ENCODE measurements around the gene XPR1.
"Not testable (repeated sequence)": the region's sequence is repeated elsewhere in the genome, so short reads cannot be mapped to it uniquely, and the experiment has no call there.

XPR1 gene

GRCh38 chr1:180644526-180645192, 12.8 kb downstream of the XPR1 start:
- DNase-seq: no peak

- not testable (repeated sequence) for DNase-seq
Measured at GRCh38 chr1:180645261-180645660, 13.4 kb downstream of the XPR1 start.

GRCh38 chr1:180646093-180646492, 14.3 kb downstream of the XPR1 start:
- no peak for DNase-seq

GRCh38 chr1:180646547-180646946, 14.7 kb downstream of the XPR1 start:
- no peak for DNase-seq

GRCh38 chr1:180652792-180653191, 21.0 kb downstream of the XPR1 start:
- no peak for DNase-seq

- no peak for DNase-seq
Measured at GRCh38 chr1:180662709-180663108, 30.9 kb downstream of the XPR1 start.

- DNase-seq: no peak
Measured at GRCh38 chr1:180670681-180671080, 38.9 kb downstream of the XPR1 start.

- DNase-seq: no peak
Measured at GRCh38 chr1:180672105-180672504, 40.3 kb downstream of the XPR1 start.

- DNase-seq: no peak
Measured at GRCh38 chr1:180672505-180672904, 40.7 kb downstream of the XPR1 start.

- no peak for DNase-seq
Measured at GRCh38 chr1:180674603-180675530, 43.0 kb downstream of the XPR1 start.

- no peak for DNase-seq
Measured at GRCh38 chr1:180675586-180675985, 43.8 kb downstream of the XPR1 start.

GRCh38 chr1:180680558-180681144, 48.8 kb downstream of the XPR1 start:
- no peak for DNase-seq

- not testable (repeated sequence) for DNase-seq
Measured at GRCh38 chr1:180683117-180683516, 51.3 kb downstream of the XPR1 start.

- no peak for DNase-seq
Measured at GRCh38 chr1:180691322-180691913, 59.6 kb downstream of the XPR1 start.

- no peak for DNase-seq
Measured at GRCh38 chr1:180693564-180694244, 61.9 kb downstream of the XPR1 start.

- no peak for DNase-seq
Measured at GRCh38 chr1:180695282-180695681, 63.5 kb downstream of the XPR1 start.

GRCh38 chr1:180696361-180696760, 64.5 kb downstream of the XPR1 start:
- DNase-seq: no peak

GRCh38 chr1:180698580-180698979, 66.8 kb downstream of the XPR1 start:
- DNase-seq: no peak

GRCh38 chr1:180702376-180702775, 70.6 kb downstream of the XPR1 start:
- not testable (repeated sequence) for DNase-seq

GRCh38 chr1:180710746-180711145, 78.9 kb downstream of the XPR1 start:
- not testable (repeated sequence) for DNase-seq

- DNase-seq: not testable (repeated sequence)
Measured at GRCh38 chr1:180711260-180711659, 79.4 kb downstream of the XPR1 start.

- no peak for DNase-seq
Measured at GRCh38 chr1:180720753-180721152, 88.9 kb downstream of the XPR1 start.

GRCh38 chr1:180722586-180722985, 90.8 kb downstream of the XPR1 start:
- no peak for DNase-seq
